ENCODE measurements around the gene MAD1L1. TPM values are rescaled to one million over a fixed set of nuclear protein-coding genes. Genes with fewer than 3 reads are reported as not detected.
A peak's percentile ranks its signal among the peaks of the same experiment; 100 is the strongest.

MAD1L1 gene
- total RNA-seq, 1 experiment from 2014 or later, result 43.8 TPM

DNA sequence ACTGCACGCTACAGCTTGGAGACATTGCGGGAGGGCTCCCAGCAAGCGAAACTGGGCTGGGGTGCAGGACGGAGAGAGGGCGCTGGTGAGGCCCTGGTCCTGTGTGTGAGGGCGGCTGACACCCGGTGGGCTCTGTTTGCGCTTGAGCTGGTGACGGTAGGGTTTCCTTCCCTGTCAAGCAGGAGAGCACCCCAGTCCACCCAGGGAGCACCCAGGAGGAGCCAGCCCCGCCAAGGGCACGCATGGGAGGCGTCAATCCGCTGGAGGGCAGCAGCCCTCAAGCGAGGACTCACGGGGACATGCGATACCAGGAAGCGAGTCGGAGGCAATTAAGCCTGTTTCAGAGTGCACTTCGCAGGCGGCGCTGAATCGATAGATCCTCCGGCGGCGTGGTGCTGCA, 109.4 kb downstream of the MAD1L1 start:
- ATAC-seq (peak; percentile 38), DNase-seq (ENCODE audit: low spot score) (no peak)
- Mint-ChIP-seq H3K36me3 (no peaks in the 10 kb centered on the region; the same call in 1 of the 2 replicates), H3K27me3 (ENCODE audit: low read depth) (no peaks in the 10 kb centered on the region; the same call in 1 of the 2 replicates), H3K4me3 (no peak overlapping the region), H3K27ac (peak overlapping the region; percentile 79), H3K4me1 (no peaks in the 10 kb centered on the region), H3K9me3 (no peaks in the 10 kb centered on the region)
- POLR2A ChIA-PET, result no interaction called here
- CTCF ChIA-PET, result interaction anchor here (0.7 to 1.5 kb wide), 7 partner anchors 10 to 547 kb away, joined by 3 to 6 read pairs (median 3); no protein-coding TSS in a partner anchor
- no peak for TF ChIP-seq NR1H2 (CRISPR knock-in tag; IDR thresholded peaks at IDR 0.05)
- no peak for TF ChIP-seq NFYB (CRISPR knock-in tag; conservative IDR thresholded peaks at IDR 0.05; ENCODE audit: low read depth)
- TF ChIP-seq ZNF263 (CRISPR knock-in tag; IDR thresholded peaks at IDR 0.05; ENCODE audit: low read depth), result peak; percentile 54; the same call in 1 of the 2 replicates
- TF ChIP-seq ZNF121 (CRISPR knock-in tag; IDR thresholded peaks at IDR 0.05), result no peak

DNA sequence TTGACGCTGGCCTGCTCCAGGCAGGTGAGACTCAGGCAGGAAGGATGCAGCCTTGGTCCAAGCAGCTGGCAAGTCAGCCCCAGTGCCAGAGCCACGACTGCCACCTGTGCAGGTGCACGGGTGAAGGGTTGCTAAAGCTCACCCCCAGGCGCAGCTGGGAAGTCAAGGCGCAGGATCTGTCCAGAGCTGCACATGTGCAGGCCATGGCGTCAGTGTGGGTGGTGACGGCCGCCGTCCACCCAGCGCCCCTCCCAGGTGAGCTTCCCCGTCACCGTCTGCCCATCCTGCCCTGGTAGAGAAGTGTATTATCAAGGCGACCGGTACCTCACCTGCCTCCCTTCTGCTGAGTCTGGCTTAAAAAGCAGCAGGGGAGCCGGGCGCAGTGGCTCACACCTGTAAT, 110.1 kb downstream of the MAD1L1 start:
- Mint-ChIP-seq H3K9me3 (no peaks in the 10 kb centered on the region), H3K4me1 (no peaks in the 10 kb centered on the region), H3K36me3 (no peaks in the 10 kb centered on the region; the same call in 1 of the 2 replicates), H3K27ac (no peak overlapping the region), H3K27me3 (ENCODE audit: low read depth) (no peaks in the 10 kb centered on the region; the same call in 1 of the 2 replicates), H3K4me3 (no peak overlapping the region)
- no peak for TF ChIP-seq NR2C2 (CRISPR knock-in tag; IDR thresholded peaks at IDR 0.05)
- no peak for TF ChIP-seq CREM (CRISPR knock-in tag; IDR thresholded peaks at IDR 0.05)
- ATAC-seq (no peak), DNase-seq (ENCODE audit: low spot score) (no peak)
- ChIA-PET POLR2A (interaction anchor here (0.7 kb wide), 1 partner anchor 405 kb away, joined by 4 read pairs; no protein-coding TSS in a partner anchor), CTCF (interaction anchor here (0.7 to 1.5 kb wide), 6 partner anchors 9 to 546 kb away, joined by 3 to 6 read pairs (median 3); no protein-coding TSS in a partner anchor)

DNA sequence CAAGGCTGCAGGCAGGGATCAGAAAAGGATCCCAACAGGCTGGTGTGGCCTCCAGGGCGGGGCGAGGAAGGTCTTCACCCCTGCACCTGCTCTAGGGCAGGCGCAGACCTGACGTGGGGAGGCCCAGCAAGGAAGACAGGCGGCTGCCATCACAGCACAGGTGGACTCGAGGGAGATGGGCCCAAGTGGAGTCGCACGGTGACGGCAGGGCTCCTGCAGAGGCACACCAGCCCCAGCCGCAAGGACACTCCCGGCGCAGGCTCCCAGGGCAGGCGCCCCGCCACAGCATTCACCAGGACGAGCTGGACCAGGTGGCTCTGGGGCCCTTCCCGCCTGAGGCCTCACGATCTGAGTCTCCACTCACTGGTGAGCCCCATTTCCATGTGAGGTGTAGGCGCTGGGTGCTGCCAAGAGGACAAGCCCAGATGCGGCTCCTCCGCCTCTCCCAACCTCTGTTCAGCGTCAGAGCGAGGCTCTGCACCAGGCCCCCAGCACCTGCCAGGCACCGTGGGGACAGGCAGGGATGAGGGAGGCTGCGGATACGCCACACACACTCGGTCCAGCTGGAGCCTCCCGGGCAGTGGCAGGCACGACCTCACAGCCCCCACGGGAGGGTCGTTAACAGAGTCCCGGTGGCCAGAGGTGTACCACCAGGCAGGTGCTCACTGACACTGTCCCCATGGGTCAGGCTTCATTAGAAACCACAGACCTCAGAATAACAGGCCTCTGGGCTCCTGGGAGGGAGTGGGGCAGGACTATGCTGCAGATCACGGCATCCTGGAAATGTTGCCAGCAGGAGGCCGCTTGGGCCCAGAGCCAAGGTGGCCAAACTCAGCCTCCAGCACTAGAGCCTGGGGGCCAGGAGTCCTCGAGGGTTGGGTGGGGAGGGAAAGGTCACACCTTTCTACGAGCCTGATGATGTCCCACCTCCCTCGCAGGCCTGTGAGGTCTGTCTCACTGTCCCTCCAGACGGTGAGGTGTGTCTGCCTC, 111.6 kb downstream of the MAD1L1 start:
- TF ChIP-seq FOXJ3 (CRISPR knock-in tag; IDR thresholded peaks at IDR 0.05; ENCODE audit: borderline replicate concordance) (no peak), NR1H2 (CRISPR knock-in tag; IDR thresholded peaks at IDR 0.05) (no peak), ZNF219 (CRISPR knock-in tag; IDR thresholded peaks at IDR 0.05; ENCODE audit: borderline replicate concordance) (no peak), FOXK1 (CRISPR knock-in tag; IDR thresholded peaks at IDR 0.05) (no peak), SMAD3 (CRISPR knock-in tag; IDR thresholded peaks at IDR 0.05; ENCODE audit: borderline replicate concordance) (no peak), SMAD4 (CRISPR knock-in tag; IDR thresholded peaks at IDR 0.05) (no peak), EMX1 (CRISPR knock-in tag; IDR thresholded peaks at IDR 0.05) (no peak)
- TF ChIP-seq, protein P1, sequence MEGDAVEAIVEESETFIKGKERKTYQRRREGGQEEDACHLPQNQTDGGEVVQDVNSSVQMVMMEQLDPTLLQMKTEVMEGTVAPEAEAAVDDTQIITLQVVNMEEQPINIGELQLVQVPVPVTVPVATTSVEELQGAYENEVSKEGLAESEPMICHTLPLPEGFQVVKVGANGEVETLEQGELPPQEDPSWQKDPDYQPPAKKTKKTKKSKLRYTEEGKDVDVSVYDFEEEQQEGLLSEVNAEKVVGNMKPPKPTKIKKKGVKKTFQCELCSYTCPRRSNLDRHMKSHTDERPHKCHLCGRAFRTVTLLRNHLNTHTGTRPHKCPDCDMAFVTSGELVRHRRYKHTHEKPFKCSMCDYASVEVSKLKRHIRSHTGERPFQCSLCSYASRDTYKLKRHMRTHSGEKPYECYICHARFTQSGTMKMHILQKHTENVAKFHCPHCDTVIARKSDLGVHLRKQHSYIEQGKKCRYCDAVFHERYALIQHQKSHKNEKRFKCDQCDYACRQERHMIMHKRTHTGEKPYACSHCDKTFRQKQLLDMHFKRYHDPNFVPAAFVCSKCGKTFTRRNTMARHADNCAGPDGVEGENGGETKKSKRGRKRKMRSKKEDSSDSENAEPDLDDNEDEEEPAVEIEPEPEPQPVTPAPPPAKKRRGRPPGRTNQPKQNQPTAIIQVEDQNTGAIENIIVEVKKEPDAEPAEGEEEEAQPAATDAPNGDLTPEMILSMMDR (IDR thresholded peaks at IDR 0.05), result no peak
- TF ChIP-seq, protein P2, sequence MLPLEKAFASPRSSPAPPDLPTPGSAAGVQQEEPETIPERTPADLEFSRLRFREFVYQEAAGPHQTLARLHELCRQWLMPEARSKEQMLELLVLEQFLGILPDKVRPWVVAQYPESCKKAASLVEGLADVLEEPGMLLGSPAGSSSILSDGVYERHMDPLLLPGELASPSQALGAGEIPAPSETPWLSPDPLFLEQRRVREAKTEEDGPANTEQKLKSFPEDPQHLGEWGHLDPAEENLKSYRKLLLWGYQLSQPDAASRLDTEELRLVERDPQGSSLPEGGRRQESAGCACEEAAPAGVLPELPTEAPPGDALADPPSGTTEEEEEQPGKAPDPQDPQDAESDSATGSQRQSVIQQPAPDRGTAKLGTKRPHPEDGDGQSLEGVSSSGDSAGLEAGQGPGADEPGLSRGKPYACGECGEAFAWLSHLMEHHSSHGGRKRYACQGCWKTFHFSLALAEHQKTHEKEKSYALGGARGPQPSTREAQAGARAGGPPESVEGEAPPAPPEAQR (CRISPR knock-in tag; IDR thresholded peaks at IDR 0.05), result no peak
- TF ChIP-seq, protein P3, sequence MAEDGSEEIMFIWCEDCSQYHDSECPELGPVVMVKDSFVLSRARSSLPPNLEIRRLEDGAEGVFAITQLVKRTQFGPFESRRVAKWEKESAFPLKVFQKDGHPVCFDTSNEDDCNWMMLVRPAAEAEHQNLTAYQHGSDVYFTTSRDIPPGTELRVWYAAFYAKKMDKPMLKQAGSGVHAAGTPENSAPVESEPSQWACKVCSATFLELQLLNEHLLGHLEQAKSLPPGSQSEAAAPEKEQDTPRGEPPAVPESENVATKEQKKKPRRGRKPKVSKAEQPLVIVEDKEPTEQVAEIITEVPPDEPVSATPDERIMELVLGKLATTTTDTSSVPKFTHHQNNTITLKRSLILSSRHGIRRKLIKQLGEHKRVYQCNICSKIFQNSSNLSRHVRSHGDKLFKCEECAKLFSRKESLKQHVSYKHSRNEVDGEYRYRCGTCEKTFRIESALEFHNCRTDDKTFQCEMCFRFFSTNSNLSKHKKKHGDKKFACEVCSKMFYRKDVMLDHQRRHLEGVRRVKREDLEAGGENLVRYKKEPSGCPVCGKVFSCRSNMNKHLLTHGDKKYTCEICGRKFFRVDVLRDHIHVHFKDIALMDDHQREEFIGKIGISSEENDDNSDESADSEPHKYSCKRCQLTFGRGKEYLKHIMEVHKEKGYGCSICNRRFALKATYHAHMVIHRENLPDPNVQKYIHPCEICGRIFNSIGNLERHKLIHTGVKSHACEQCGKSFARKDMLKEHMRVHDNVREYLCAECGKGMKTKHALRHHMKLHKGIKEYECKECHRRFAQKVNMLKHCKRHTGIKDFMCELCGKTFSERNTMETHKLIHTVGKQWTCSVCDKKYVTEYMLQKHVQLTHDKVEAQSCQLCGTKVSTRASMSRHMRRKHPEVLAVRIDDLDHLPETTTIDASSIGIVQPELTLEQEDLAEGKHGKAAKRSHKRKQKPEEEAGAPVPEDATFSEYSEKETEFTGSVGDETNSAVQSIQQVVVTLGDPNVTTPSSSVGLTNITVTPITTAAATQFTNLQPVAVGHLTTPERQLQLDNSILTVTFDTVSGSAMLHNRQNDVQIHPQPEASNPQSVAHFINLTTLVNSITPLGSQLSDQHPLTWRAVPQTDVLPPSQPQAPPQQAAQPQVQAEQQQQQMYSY (CRISPR knock-in tag; IDR thresholded peaks at IDR 0.05), result no peak
- TF ChIP-seq, protein P4, sequence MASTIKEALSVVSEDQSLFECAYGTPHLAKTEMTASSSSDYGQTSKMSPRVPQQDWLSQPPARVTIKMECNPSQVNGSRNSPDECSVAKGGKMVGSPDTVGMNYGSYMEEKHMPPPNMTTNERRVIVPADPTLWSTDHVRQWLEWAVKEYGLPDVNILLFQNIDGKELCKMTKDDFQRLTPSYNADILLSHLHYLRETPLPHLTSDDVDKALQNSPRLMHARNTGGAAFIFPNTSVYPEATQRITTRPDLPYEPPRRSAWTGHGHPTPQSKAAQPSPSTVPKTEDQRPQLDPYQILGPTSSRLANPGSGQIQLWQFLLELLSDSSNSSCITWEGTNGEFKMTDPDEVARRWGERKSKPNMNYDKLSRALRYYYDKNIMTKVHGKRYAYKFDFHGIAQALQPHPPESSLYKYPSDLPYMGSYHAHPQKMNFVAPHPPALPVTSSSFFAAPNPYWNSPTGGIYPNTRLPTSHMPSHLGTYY (CRISPR knock-in tag; IDR thresholded peaks at IDR 0.05), result no peak
- Mint-ChIP-seq H3K27ac (no peak overlapping the region; the same call in 1 of the 2 replicates), H3K27me3 (ENCODE audit: low read depth) (no peaks in the 10 kb centered on the region; the same call in 1 of the 2 replicates), H3K9me3 (no peaks in the 10 kb centered on the region), H3K4me3 (no peak overlapping the region), H3K36me3 (no peaks in the 10 kb centered on the region; the same call in 1 of the 2 replicates), H3K4me1 (no peaks in the 10 kb centered on the region)
- DNase-seq (ENCODE audit: low spot score) (no peak), ATAC-seq (no peak)
- ChIA-PET CTCF (no interaction called here), POLR2A (no interaction called here)
